A549 treated with AZD9567 at 1 μM for 4 hours (cell line): Measurements from ENCODE around the gene MAPK8IP1. TPM values are rescaled to one million over a fixed set of nuclear protein-coding genes. Genes with fewer than 3 reads are reported as not detected.

Experiments used
- total RNA-seq: library from RNA; stranded (reverse); fragments of 200-300 nt; extraction: Qiagen RNA extraction; gene quantifications from 5 replicates; pipeline ENCODE4 v1.2.3, GENCODE V29; 2022; ENCODE audit not compliant: insufficient read depth

The MAPK8IP1 gene
- 2.5 to 7.3 TPM (median 6.4 TPM) in 5 replicates for total RNA-seq

DNA sequence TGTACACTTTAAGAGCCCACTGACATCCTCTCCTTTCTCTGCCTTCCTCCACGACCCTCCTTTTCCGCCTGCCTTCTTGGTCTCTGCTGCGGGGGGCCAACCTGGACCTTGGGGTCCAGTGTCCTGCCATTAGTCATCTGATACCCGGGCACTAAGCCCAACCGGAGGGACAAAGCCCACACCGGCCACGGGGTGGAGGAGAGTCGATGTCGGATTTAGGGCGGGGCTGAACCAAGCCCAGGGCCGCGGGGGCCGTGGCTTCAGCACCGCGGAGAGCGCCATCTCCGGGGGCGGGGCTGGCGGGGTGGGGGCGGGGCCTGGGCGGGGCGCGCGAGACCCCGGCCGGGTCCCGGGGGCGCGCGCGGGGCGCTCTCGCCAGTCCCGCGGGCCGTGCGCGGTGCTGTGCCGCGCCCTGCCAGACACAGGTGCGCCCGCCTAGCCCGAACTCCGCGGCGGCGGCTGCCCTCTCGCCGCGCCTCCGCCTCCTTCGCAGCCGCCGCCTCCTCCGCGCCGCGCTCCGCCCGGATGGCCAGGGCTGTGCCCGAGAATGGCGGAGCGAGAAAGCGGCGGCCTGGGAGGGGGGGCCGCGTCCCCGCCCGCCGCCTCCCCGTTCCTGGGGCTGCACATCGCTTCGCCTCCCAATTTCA lies at the start of gene MAPK8IP1:
TSS of gene MAPK8IP1 (plus strand) at position 378 of the 647 bp plus-strand sequence. CDS start at position 548, 170 bp downstream.

DNA sequence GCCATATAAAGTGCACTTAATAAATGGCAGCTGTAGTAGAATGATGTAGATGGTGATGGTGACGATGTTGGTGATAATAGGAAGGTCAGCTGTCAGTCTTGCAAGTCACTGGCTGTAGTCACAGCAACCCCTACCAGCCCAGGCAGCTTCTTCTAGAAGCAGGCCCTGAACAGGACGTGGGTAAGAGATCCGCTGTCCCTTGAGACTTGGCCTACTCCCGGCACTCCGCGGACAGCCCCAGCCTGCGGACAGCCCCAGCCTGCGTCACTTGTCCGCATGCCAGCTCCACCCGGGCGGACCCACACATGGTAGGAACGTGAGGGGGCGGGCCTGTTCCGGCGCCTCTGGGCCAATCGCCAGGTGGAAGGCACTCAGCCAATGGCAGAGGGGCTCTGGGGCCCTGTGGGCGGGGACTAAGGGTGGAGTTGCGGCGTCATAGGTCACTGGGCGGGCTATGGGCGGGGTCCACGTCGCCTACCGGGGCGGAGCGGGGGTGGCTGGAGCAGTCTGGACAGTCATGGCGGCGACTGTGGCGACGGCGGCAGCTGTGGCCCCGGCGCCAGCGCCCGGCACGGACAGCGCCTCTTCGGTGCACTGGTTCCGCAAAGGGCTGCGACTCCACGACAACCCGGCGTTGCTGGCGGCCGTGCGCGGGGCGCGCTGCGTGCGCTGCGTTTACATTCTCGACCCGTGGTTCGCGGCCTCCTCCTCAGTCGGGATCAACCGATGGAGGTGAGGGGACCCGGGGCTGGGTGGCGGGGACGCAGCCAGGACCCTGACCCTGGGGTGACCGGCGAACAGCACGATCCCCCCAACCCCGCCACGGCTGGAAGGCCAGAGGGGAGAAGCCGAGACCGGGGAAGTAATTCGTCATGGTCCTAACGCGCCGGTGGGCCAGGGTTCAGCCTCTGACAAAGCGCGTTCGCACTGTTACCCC lies 38.2 kb upstream of the MAPK8IP1 start, which contains the start of gene CRY2:
TSS of gene CRY2 (plus strand) at position 502 of the 937 bp plus-strand sequence. CDS start at position 518, 16 bp downstream.

DNA sequence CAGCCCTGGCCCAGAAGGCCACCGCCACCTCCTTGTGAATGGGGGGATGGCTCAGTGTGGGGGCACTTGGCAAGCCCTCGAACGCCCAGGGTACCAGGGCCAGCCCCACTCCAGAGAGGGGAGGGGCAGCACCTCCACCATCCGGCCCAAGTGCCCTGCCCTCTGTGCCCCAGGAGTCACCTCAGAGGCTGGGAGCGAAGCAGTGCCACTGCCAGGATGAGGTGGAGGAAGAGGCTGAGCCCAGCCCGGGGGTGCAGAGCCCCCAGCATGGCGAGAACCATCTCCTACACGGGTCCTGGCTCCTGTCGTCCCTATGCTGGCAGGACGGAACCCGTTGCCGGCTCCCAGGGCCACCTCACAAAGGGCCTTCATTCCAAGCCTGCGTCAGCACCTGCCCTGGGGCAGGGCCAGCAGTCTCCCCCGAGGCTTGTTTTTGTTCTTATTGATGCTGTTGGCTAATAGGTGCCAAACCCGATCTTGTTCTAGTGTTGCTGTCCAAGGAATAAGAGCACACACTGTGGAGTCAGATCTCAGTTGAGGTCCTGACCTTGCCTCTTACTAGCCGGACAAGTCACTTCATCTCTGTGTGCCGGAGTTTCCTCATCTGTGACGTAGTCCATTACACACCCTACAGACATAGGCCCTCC lies 21.6 kb downstream of the MAPK8IP1 start, which contains the start of gene FREY1:
TSS of gene FREY1 (minus strand) at position 307 of the 647 bp plus-strand sequence. CDS start at position 281, 26 bp downstream.

DNA sequence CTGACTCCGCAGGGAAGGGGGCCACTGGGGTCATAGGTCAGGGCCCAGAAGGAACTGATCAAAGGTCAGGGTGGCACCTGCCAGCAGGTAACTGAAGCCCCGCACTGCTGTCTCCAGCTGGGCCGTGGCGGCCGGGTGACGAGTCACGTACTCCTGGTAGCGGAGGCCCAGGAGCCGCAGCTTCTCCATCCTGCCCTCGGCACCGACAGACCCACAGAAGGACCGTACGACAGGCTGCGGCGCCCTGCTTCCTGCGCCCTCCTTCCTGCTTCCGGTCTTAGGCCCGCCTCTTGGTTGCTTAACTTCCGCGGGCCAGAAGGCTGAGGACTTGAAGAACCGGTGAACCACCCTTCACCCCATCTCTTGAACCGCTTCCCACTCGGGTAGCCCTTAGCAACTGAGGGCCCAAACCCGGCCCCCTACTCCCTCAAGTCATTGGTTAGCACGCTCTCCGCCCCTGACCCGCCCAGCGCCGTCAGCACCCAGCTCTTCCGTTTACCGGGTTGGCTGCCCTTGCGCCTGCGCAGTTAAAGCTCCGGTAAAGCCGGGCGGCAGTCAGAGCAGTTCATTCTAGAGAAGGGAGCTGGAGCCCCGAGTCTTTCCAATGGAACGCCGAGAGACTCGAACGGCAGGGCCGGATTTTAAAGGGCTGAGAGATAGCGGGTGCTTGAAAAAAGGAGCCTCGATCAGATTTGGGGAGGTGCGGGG lies 32.3 kb downstream of the MAPK8IP1 start, which contains the start of gene PEX16:
TSS of gene PEX16 (minus strand) at position 255 of the 708 bp plus-strand sequence. CDS start at position 189, 66 bp downstream.

DNA sequence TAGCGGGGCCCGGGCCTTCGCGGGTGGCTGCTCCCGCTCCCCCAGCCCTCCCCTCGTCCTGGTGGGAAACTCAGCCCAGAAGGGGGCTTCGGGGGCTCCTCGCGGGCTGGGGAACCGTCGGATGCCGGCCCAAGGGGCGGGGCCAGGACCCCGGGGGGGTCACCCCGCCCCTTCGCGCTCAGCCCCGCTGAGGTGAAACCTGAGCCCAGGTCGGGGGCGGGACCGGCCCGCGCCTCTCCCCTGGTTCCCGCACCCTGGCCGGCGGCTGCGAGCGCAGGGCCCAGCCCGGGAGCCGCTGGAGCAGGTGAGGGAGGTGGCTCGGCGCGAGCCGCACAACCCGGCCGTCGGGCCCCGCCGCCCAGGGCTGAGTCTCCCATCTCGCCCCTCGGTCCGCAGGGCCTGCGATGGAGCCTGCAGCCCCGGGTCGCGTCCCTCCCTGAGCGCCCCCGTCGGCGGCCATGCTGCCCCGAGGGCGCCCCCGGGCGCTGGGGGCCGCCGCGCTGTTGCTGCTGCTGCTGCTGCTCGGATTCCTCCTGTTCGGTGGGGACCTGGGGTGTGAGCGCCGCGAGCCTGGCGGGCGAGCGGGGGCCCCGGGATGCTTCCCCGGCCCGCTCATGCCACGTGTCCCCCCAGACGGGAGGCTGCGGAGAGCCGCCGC lies 37.1 kb downstream of the MAPK8IP1 start, which contains the start of gene LARGE2:
TSS of gene LARGE2 (plus strand) at position 232 of the 658 bp plus-strand sequence. CDS start at position 459, 227 bp downstream.

Other genes starting within 250 kb of the MAPK8IP1 start
- 1.1 TPM in 4 of 5 replicates, not detected in the other for gene CHST1, start 220.0 kb upstream of the MAPK8IP1 start, total RNA-seq
- gene SLC35C1, start 80.5 kb upstream of the MAPK8IP1 start, total RNA-seq = 22.6 to 32.7 TPM (median 30.4 TPM) in 5 replicates
- gene CRY2, start 38.2 kb upstream of the MAPK8IP1 start, total RNA-seq = 4.1 to 5.0 TPM (median 4.6 TPM) in 5 replicates
- gene FREY1, start 21.6 kb downstream of the MAPK8IP1 start, total RNA-seq = 0.41 to 0.60 TPM (median 0.42 TPM) in 3 of 5 replicates, not detected in the others
- gene PEX16, start 32.2 kb downstream of the MAPK8IP1 start, total RNA-seq = 14.5 to 22.9 TPM (median 20.5 TPM) in 5 replicates
- 3.2 to 4.2 TPM (median 3.5 TPM) in 5 replicates for gene LARGE2, start 37.0 kb downstream of the MAPK8IP1 start, total RNA-seq
- gene PHF21A, start 235.8 kb downstream of the MAPK8IP1 start, total RNA-seq = 7.5 to 10.5 TPM (median 10.2 TPM) in 5 replicates